Astrocyte (in vitro differentiated cells and primary cell): ENCODE measurements around the gene CNTROB.

Experiments used
- CTCF ChIP-seq: IDR thresholded peaks from 2 replicates; pipeline ENCODE4 v1.5.1; 2011; ENCODE audit warnings: low read depth, mild to moderate bottlenecking, inconsistent platforms, low read length, moderate library complexity; ENCODE audit not compliant: insufficient read depth
- EZH2 ChIP-seq: IDR thresholded peaks from 2 replicates; pipeline ENCODE4 v1.6.1; 2012; ENCODE audit warnings: mild to moderate bottlenecking, low read length, inconsistent platforms; ENCODE audit not compliant: insufficient read depth

- TF ChIP-seq CTCF = no peak
- TF ChIP-seq EZH2 = no peak
These were observed 23.6 kb downstream of the CNTROB start for GRCh38 chr17:7955414-7956227.
